ENCODE results near the gene ANKH. TPM values are rescaled to one million over a fixed set of nuclear protein-coding genes. Genes with fewer than 3 reads are reported as not detected.

ANKH gene
- total and polyA plus RNA-seq, 10 of the 15 experiments (the other 5 are each of a cell fraction or from before 2014, with no cell fraction given), result 2.1 to 43.9 (median 14.4) TPM

DNA sequence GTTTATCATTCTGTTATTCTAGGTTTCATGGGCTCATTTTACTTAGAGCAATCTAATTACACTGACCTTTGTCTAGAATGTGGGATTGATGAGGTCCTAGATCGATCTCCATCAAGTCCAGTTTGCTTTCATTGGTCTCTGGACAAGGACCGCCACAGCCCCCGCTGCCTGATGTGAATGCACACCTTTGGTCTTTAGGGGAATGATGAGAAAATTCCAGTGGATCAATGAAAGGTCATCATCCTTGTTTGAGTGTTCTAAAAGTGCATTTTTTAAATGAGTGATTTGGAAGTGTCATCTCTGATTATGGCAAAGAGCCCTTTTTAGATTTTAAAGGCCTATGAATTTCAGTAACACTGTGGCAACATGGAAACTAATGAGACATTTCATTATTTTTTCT lies 2.2 kb upstream of the ANKH start:
- no TSS peak for BruUV-seq (replicated peaks)
- no peak overlapping the region for H3K27ac ChIP-seq (ENCODE audit: control insufficient read depth, insufficient read depth)
- in situ Hi-C loops (cut with MboI), result no loop called here
- H2AFZ ChIP-seq (ENCODE audit: control insufficient read depth, low read depth, low read length), result no peak overlapping the region
- H3K4me2 ChIP-seq (ENCODE audit: control insufficient read depth, insufficient read depth), result no peak overlapping the region
- POLR2A ChIA-PET, result no interaction called here
- H3K79me2 ChIP-seq (ENCODE audit: control insufficient read depth, insufficient read depth, low read length), result no peaks in the 10 kb centered on the region; the same call in none of the 2 replicates
- CTCF ChIA-PET, result interaction anchor here (0.9 to 1.9 kb wide), 5 partner anchors 9 to 149 kb away, joined by 3 to 15 read pairs (median 4); no protein-coding TSS in a partner anchor
- no peaks in the 10 kb centered on the region for H3K4me1 ChIP-seq (ENCODE audit: control insufficient read depth, insufficient read depth, low read length)
- H4K20me1 ChIP-seq (ENCODE audit: control insufficient read depth, insufficient read depth), result no peaks in the 10 kb centered on the region
- TF ChIP-seq PAX8 (IDR thresholded peaks at IDR 0.05), result no peak
- FAIRE-seq (no peak), DNase-seq (ENCODE audit: low read depth, low spot score) (no peak), ATAC-seq (no peak)
- H3K9me3 ChIP-seq (replicated peaks; ENCODE audit: control insufficient read depth, insufficient read depth, low read length), result no peaks in the 10 kb centered on the region
- H3K4me3 ChIP-seq, result no peak overlapping the region
- SMC1A ChIA-PET (ENCODE audit: uncharacterized antibody, unreplicated experiment), result interaction anchor here (0.8 to 3.3 kb wide), 11 partner anchors 9 to 190 kb away, joined by 3 to 17 read pairs (median 3); no protein-coding TSS in a partner anchor
- intact Hi-C loops (cut with micrococcal nuclease; ENCODE audit: unreplicated experiment), result loop anchor here (5.0 kb wide), 2 partner anchors 129 to 131 kb away; no protein-coding TSS in a partner anchor
- WGBS (ENCODE audit: insufficient coverage, insufficient replicate concordance, low lambda C conversion rate, missing lambda C conversion rate), result 94% methylated on average over 3 of the region's 3 CpGs
- H3K36me3 ChIP-seq (ENCODE audit: control insufficient read depth in 2 of 2, insufficient read depth in 2 of 2, low read length in 1 of 2), result no peaks in the 10 kb centered on the region
- no peaks in the 10 kb centered on the region for H3K27me3 ChIP-seq (replicated peaks in 1 of 2; ENCODE audit: control insufficient read depth in 2 of 2, insufficient read depth in 2 of 2, low read length in 1 of 2)
- RAD21 ChIA-PET (ENCODE audit: unreplicated experiment), result interaction anchor here (1.1 to 1.3 kb wide), 3 partner anchors 11 to 146 kb away, joined by 3 to 5 read pairs (median 3); no protein-coding TSS in a partner anchor
- H3K9ac ChIP-seq (ENCODE audit: control insufficient read depth, insufficient read depth, low read length), result no peak overlapping the region

DNA sequence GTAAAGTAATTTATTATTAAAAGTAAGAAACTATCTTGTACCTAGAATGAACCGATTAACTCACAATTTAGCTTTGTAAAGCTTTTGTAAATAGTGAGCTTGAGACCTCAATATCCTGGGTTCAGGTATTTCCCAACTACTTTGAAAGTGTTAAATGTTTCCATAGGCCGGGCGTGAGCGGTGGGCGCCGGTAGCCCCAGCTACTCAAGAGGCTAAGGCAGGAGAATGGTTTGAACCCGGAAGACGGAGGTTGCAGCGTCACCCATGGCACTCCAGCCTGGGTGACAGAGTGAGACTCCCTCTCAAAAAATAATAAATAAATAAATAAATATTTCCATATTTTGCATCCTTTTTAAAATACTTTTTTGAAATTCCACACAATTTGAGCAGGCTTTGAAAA lies 1.5 kb upstream of the ANKH start:
- Histone ChIP-seq H3K79me2 (ENCODE audit: control insufficient read depth, insufficient read depth, low read length) (no peaks in the 10 kb centered on the region; the same call in none of the 2 replicates), H3K4me2 (ENCODE audit: control insufficient read depth, insufficient read depth) (no peak overlapping the region), H3K4me3 (no peak overlapping the region), H3K27me3 (replicated peaks in 1 of 2; ENCODE audit: control insufficient read depth in 2 of 2, insufficient read depth in 2 of 2, low read length in 1 of 2) (no peaks in the 10 kb centered on the region), H3K9ac (ENCODE audit: control insufficient read depth, insufficient read depth, low read length) (no peak overlapping the region), H3K36me3 (ENCODE audit: control insufficient read depth in 2 of 2, insufficient read depth in 2 of 2, low read length in 1 of 2) (no peaks in the 10 kb centered on the region), H2AFZ (ENCODE audit: control insufficient read depth, low read depth, low read length) (no peak overlapping the region), H4K20me1 (ENCODE audit: control insufficient read depth, insufficient read depth) (no peaks in the 10 kb centered on the region), H3K27ac (ENCODE audit: control insufficient read depth, insufficient read depth) (no peak overlapping the region), H3K4me1 (ENCODE audit: control insufficient read depth, insufficient read depth, low read length) (no peaks in the 10 kb centered on the region), H3K9me3 (replicated peaks; ENCODE audit: control insufficient read depth, insufficient read depth, low read length) (no peaks in the 10 kb centered on the region)
- ATAC-seq (no peak), DNase-seq (ENCODE audit: low read depth, low spot score) (no peak), FAIRE-seq (no peak)
- 49% methylated on average over 9 of the region's 9 CpGs for WGBS (ENCODE audit: insufficient coverage, insufficient replicate concordance, low lambda C conversion rate, missing lambda C conversion rate)
- CTCF ChIA-PET, result interaction anchor here (0.9 to 1.9 kb wide), 5 partner anchors 10 to 148 kb away, joined by 3 to 15 read pairs (median 4); no protein-coding TSS in a partner anchor
- intact Hi-C loops (cut with micrococcal nuclease; ENCODE audit: unreplicated experiment) (loop anchor here (5.0 kb wide), 2 partner anchors 129 to 131 kb away; no protein-coding TSS in a partner anchor), in situ Hi-C loops (cut with MboI) (no loop called here)
- no TSS peak for BruUV-seq (replicated peaks)
- POLR2A ChIA-PET, result no interaction called here
- SMC1A ChIA-PET (ENCODE audit: uncharacterized antibody, unreplicated experiment), result interaction anchor here (0.8 to 3.3 kb wide), 12 partner anchors 10 to 190 kb away, joined by 3 to 17 read pairs (median 3); no protein-coding TSS in a partner anchor
- RAD21 ChIA-PET (ENCODE audit: unreplicated experiment), result interaction anchor here (0.7 to 1.3 kb wide), 4 partner anchors 10 to 146 kb away, joined by 3 to 5 read pairs (median 3); no protein-coding TSS in a partner anchor
- TF ChIP-seq, protein P1, sequence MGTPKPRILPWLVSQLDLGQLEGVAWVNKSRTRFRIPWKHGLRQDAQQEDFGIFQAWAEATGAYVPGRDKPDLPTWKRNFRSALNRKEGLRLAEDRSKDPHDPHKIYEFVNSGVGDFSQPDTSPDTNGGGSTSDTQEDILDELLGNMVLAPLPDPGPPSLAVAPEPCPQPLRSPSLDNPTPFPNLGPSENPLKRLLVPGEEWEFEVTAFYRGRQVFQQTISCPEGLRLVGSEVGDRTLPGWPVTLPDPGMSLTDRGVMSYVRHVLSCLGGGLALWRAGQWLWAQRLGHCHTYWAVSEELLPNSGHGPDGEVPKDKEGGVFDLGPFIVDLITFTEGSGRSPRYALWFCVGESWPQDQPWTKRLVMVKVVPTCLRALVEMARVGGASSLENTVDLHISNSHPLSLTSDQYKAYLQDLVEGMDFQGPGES (IDR thresholded peaks at IDR 0.05), result no peak
- no peak for TF ChIP-seq NR2F1 (conservative IDR thresholded peaks at IDR 0.05)
- no peak for TF ChIP-seq CHD4 (IDR thresholded peaks at IDR 0.05)
- TF ChIP-seq NFXL1 (IDR thresholded peaks at IDR 0.05; ENCODE audit: borderline replicate concordance), result no peak
- TF ChIP-seq SP1 (IDR thresholded peaks at IDR 0.05; ENCODE audit: low read depth, low read length), result no peak
- TF ChIP-seq, protein P2, sequence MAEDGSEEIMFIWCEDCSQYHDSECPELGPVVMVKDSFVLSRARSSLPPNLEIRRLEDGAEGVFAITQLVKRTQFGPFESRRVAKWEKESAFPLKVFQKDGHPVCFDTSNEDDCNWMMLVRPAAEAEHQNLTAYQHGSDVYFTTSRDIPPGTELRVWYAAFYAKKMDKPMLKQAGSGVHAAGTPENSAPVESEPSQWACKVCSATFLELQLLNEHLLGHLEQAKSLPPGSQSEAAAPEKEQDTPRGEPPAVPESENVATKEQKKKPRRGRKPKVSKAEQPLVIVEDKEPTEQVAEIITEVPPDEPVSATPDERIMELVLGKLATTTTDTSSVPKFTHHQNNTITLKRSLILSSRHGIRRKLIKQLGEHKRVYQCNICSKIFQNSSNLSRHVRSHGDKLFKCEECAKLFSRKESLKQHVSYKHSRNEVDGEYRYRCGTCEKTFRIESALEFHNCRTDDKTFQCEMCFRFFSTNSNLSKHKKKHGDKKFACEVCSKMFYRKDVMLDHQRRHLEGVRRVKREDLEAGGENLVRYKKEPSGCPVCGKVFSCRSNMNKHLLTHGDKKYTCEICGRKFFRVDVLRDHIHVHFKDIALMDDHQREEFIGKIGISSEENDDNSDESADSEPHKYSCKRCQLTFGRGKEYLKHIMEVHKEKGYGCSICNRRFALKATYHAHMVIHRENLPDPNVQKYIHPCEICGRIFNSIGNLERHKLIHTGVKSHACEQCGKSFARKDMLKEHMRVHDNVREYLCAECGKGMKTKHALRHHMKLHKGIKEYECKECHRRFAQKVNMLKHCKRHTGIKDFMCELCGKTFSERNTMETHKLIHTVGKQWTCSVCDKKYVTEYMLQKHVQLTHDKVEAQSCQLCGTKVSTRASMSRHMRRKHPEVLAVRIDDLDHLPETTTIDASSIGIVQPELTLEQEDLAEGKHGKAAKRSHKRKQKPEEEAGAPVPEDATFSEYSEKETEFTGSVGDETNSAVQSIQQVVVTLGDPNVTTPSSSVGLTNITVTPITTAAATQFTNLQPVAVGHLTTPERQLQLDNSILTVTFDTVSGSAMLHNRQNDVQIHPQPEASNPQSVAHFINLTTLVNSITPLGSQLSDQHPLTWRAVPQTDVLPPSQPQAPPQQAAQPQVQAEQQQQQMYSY (CRISPR knock-in tag; IDR thresholded peaks at IDR 0.05), result no peak
- TF ChIP-seq FOXK2 (IDR thresholded peaks at IDR 0.05), result no peak
- no peak for TF ChIP-seq ATF7 (IDR thresholded peaks at IDR 0.05; ENCODE audit: low read depth)
- no peak for TF ChIP-seq BCL11A (IDR thresholded peaks at IDR 0.05; ENCODE audit: low read depth, low read length)
- TF ChIP-seq TBL1XR1 (IDR thresholded peaks at IDR 0.05; ENCODE audit: low read depth, low read length), result no peak

Measured in GM12878 (cell line).